ENCODE measurements around the gene CENPO. TPM values are rescaled to one million over a fixed set of nuclear protein-coding genes. Genes with fewer than 3 reads are reported as not detected.

CENPO gene
- total and polyA plus RNA-seq, 2 of the 4 experiments (the other 2 are of a cell fraction) = 20.1 to 27.2 TPM

- Histone ChIP-seq H2AK9ac (replicated peaks; ENCODE audit: low read depth, low read length, poor library complexity) (no peak overlapping the region), H2AFZ (replicated peaks; ENCODE audit: low read length, poor library complexity) (no peak overlapping the region), H2BK20ac (ENCODE audit: low read depth, low read length) (no peak overlapping the region), H3K4me1 (ENCODE audit: control insufficient read depth, insufficient read depth, low read length) (peaks cover 6% of the 10 kb centered on the region; the same call in 1 of the 2 replicates), H3K14ac (replicated peaks; ENCODE audit: low read depth, low read length) (no peak overlapping the region), H2BK15ac (ENCODE audit: low read depth, low read length) (no peak overlapping the region), H3K18ac (ENCODE audit: low read depth, low read length) (no peak overlapping the region), H3K4ac (ENCODE audit: low read depth, low read length) (0 out of 2 replicates have a peak overlapping the region, but pooled peaks have one; percentile 3), H4K5ac (ENCODE audit: low read depth, low read length) (peak overlapping the region; percentile 69), H3K4me2 (ENCODE audit: low read depth, low read length) (no peak overlapping the region), H3K79me1 (ENCODE audit: low read depth in 1 of 2, low read length in 2 of 2) (peaks cover 13 to 15% of the 10 kb centered on the region in 2 experiments; a peak in 3 of 4 replicates), H3K36me3 (ENCODE audit: control insufficient read depth, insufficient read depth, low read length) (no peaks in the 10 kb centered on the region), H3K27me3 (ENCODE audit: control insufficient read depth, insufficient read depth, low read length) (no peaks in the 10 kb centered on the region), H4K20me1 (ENCODE audit: insufficient read depth, low read length) (no peaks in the 10 kb centered on the region; the same call in 1 of the 2 replicates), H3K9me1 (ENCODE audit: insufficient read depth, low read length) (peaks cover 2% of the 10 kb centered on the region; the same call in 1 of the 2 replicates), H3K4me3 (ENCODE audit: insufficient read depth, low read depth, low read length) (no peak overlapping the region), H3K56ac (ENCODE audit: extremely low read depth, insufficient read depth, low read length) (no peak overlapping the region), H2BK120ac (ENCODE audit: low read depth, low read length) (no peak overlapping the region), H4K91ac (ENCODE audit: insufficient read depth, low read depth, low read length) (no peak overlapping the region), H3K23ac (ENCODE audit: low read depth, low read length) (no peak overlapping the region), H3K9me3 (ENCODE audit: control insufficient read depth, insufficient read depth, low read length) (peaks cover 3% of the 10 kb centered on the region; the same call in 1 of the 2 replicates), H3K27ac (ENCODE audit: insufficient read depth, low read length) (no peak overlapping the region), H3K9ac (ENCODE audit: low read depth, low read length) (no peak overlapping the region), H2AK5ac (ENCODE audit: low read depth, low read length) (no peak overlapping the region), H4K8ac (ENCODE audit: low read depth in 2 of 2, low read length in 2 of 2) (no peak overlapping the region; a peak in 1 of 4 replicates), H2BK5ac (ENCODE audit: low read depth, low read length, poor library complexity, severe bottlenecking) (peak overlapping the region; percentile 29)
- no peak for DNase-seq
- dilution Hi-C loops (cut with HindIII; ENCODE audit: low sequenced_read_pairs, unreplicated experiment) = no loop called here
- POLR2A ChIA-PET (ENCODE audit: unreplicated experiment) = no interaction called here
- intact Hi-C loops (cut with micrococcal nuclease) = no loop called here
- CTCF ChIA-PET = interaction anchor here (0.5 to 1.1 kb wide), 2 partner anchors 12 to 381 kb away, joined by 3 to 4 read pairs; no protein-coding TSS in a partner anchor
- ATAC-seq (ENCODE audit: low read depth) = no peak
- no peak for TF ChIP-seq RAD21 (IDR thresholded peaks at IDR 0.05; ENCODE audit: low read length)
- no peak for TF ChIP-seq CTCF (conservative IDR thresholded peaks at IDR 0.05; ENCODE audit: low read depth, low read length)
- no TSS peak for BruUV-seq (replicated peaks)
- in situ Hi-C loops (cut with MboI; ENCODE audit: low sequenced_read_pairs) = no loop called here
Measured at GRCh38 chr2:24806661-24807036, 13.4 kb downstream of the CENPO start.
